Suprapubic skin (tissue), 4 donors: Measurements from ENCODE around the gene ZCCHC7.

Experiments
- EP300 ChIP-seq: sonication (generic); formaldehyde crosslinking; IDR thresholded peaks from one replicate; pipeline ENCODE4 v1.6.1; 2017; ENCODE audit warnings: antibody characterized with exemption
- POLR2A ChIP-seq, 2 donors: fragments of 450-650 bp; IDR thresholded peaks; one replicate each; pipeline ENCODE4 v1.6.1; 2017; ENCODE audit warnings: antibody characterized with exemption in 2 of 2, mild to moderate bottlenecking in 2 of 2, moderate library complexity in 2 of 2
- POLR2AphosphoS5 ChIP-seq, 3 donors: sonication (generic); formaldehyde crosslinking; IDR thresholded peaks; one replicate each; pipeline ENCODE4 v1.6.1; 2017; ENCODE audit warnings: antibody characterized with exemption in 3 of 3
- TF ChIP-seq, protein P1 (sequence below), 2 donors: fragments of 200-600 bp in 1 of 2; fragments of 450-650 bp in 1 of 2; sonication (generic) in 1 of 2; IDR thresholded peaks; one replicate each; pipeline ENCODE4 v1.5.1; 2016 to 2019; ENCODE audit warnings: antibody characterized with exemption in 2 of 2, mild to moderate bottlenecking in 1 of 2, moderate library complexity in 1 of 2

DNA sequence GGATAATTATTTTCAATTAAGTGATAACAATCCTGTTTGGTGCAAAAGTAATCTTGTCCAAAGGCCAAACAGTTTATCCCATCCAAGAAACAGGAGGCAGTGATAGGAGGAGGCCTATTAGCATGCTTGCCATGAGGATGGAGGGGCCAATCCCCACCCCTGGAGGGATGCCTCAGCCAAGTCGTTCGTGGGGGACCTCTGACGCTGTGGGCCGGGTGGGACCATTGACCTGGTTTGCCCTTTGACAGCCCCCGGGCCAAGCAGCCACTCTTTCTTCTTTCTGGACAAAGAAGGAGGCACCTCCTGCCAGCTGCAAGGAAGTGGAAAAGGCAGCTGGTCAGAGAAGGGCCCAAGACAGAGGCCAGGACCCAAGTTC, 262.6 kb downstream of the ZCCHC7 start:
- TF ChIP-seq EP300 (no peak), POLR2A (IDR thresholded peaks at IDR 0.05) (no peak), POLR2AphosphoS5 (IDR thresholded peaks at IDR 0.05) (no peak)
- TF ChIP-seq, protein P1, sequence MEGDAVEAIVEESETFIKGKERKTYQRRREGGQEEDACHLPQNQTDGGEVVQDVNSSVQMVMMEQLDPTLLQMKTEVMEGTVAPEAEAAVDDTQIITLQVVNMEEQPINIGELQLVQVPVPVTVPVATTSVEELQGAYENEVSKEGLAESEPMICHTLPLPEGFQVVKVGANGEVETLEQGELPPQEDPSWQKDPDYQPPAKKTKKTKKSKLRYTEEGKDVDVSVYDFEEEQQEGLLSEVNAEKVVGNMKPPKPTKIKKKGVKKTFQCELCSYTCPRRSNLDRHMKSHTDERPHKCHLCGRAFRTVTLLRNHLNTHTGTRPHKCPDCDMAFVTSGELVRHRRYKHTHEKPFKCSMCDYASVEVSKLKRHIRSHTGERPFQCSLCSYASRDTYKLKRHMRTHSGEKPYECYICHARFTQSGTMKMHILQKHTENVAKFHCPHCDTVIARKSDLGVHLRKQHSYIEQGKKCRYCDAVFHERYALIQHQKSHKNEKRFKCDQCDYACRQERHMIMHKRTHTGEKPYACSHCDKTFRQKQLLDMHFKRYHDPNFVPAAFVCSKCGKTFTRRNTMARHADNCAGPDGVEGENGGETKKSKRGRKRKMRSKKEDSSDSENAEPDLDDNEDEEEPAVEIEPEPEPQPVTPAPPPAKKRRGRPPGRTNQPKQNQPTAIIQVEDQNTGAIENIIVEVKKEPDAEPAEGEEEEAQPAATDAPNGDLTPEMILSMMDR (IDR thresholded peaks at IDR 0.05): no peak
